ENCODE measurements around the gene MYO5C.
"Not testable (repeated sequence)": the region's sequence is repeated elsewhere in the genome, so short reads cannot be mapped to it uniquely, and the experiment has no call there.

The MYO5C gene

GRCh38 chr15:52243697-52244555, 51.7 kb downstream of the MYO5C start:
- DNase-seq, result no peak

DNA sequence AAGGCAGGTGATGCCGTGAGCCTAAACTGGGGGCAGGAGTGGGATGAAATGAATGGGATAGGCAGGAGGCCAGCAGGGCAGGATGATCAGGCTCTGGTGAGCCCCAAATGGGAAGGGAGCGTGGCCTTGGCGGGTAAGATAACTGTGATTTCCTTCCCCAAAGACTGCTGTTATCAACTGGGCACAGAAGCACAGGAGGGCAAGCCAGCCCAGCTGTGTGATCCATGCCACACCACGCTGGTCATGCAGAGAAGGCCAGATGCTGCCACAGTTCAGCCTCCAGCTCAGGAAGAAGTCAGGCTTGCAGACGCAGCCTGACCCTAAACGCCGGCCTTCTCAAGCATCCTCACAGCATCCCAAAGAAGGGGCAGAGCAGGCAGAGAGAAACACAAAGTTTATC, 52.3 kb downstream of the MYO5C start:
- DNase-seq, result no peak

GRCh38 chr15:52241489-52241888, 54.1 kb downstream of the MYO5C start:
- DNase-seq, result no peak

DNA sequence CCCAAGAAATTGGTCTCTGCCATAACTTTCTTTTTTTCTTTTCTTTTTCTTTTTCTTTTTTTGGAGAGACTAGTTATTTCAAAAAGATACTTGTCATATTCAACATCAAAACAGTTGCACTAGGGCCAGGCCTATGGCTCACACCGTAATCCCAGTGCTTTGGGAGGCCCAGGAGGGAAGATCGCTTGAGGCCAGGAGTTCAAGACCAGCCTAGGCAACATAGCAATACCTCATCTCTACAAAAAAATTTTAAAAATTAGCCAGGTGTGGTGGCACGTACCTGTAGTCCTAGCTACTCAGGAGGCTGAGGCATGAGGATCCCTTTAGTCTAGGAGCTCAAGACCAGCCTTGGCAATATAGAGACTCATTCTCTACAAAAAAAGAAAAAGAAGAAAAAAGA, 55.4 kb downstream of the MYO5C start:
- no peak for DNase-seq

DNA sequence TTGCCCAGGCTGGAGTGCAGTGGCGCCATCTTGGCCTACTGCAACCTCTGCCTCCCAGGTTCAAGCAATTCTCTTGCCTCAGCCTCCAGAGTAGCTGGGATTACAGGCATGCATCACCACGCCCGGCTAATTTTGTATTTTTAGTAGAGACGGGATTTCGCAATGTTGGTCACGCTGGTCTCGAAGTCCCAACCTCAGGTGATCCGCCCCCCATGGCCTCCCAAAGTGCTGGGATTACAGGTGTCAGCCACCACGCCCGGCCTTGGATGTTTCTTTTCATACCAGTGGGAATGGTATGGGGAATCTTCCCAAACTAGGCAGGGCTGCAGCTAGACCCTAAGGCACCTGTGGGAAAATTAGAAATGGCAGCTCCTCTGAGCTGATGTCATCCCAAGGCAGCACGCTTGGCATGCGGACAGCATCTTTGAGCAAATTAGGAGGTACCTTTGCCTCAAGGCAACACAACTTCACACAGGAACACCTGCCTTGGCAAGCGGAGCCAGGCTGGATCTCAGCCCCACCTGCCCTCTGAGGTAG, 56.5 kb downstream of the MYO5C start:
- DNase-seq, result not testable (repeated sequence)

GRCh38 chr15:52238149-52238548, 57.5 kb downstream of the MYO5C start:
- no peak for DNase-seq

- no peak for DNase-seq
Observed at GRCh38 chr15:52236013-52236412, 59.6 kb downstream of the MYO5C start.

- no peak for DNase-seq
Observed at GRCh38 chr15:52234596-52235541, 60.7 kb downstream of the MYO5C start.

- DNase-seq, result no peak
Observed at GRCh38 chr15:52233405-52233804, 62.2 kb downstream of the MYO5C start.

GRCh38 chr15:52232327-52232726, 63.3 kb downstream of the MYO5C start:
- DNase-seq, result no peak

- DNase-seq, result no peak
Observed at GRCh38 chr15:52230073-52230472, 65.5 kb downstream of the MYO5C start.

- DNase-seq, result no peak
Observed at GRCh38 chr15:52228921-52229320, 66.7 kb downstream of the MYO5C start.

DNA sequence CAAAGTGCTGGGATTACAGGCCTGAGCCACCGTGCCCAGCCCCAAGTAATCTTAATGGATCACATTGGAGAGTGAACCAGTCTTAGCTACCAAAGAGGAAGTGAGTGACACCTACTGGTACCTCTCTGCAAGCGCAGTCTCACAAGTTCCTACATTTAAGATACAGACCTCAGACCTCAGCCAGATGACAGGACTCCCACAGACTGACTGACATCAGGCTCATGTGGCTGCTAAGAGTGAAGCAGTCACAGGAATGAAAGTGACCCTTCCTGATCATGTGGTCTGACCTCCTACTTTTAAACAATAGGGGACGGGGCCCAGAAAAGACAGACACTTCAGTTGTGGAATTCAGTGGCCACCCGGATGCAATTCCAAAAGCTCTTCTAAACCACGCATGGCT, 68.1 kb downstream of the MYO5C start:
- peak; percentile 72 for DNase-seq

DNA sequence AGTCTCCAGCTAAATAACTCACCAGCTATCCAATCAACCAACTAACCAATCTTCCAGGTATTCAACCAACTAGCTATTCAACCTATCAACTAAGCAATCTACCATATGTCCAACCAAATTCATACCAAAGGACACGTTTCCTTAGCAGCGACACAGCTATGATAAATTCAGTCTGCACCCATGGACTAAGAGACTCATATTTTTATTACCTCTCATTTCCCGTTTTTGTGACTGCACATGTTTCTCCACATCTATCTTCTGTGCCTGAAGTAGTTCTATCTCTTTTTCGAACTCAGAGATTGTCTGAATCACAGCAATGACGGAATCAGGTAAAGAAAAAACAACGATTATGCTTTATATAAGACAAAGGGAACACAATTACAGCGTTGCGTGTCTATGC, 70.4 kb downstream of the MYO5C start:
- DNase-seq, result no peak

- no peak for DNase-seq
Observed at GRCh38 chr15:52224211-52224610, 71.4 kb downstream of the MYO5C start.

- DNase-seq, result no peak
Observed at GRCh38 chr15:52221730-52222129, 73.9 kb downstream of the MYO5C start.

- no peak for DNase-seq
Observed at GRCh38 chr15:52220937-52221660, 74.5 kb downstream of the MYO5C start.

GRCh38 chr15:52220251-52220650, 75.4 kb downstream of the MYO5C start:
- no peak for DNase-seq

DNA sequence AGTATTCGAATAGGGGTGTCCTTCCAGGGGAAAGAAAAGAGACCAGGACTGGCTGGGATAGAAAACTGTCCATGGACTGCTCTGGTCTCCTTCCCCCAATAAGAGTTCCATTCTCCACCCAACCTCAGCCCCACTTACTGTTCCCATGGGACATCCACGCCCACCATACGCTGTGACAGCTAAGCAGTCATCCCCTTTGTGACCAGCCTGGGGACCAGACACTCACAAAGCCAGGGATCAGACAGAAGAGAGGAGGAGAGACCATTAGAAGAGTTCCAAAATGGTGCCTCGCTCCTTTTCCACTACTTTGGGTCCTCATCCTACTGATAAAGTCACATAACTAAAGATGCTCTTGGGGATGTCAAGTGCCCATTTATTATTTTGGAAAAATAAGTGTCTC, 76.8 kb downstream of the MYO5C start:
- no peak for DNase-seq

DNA sequence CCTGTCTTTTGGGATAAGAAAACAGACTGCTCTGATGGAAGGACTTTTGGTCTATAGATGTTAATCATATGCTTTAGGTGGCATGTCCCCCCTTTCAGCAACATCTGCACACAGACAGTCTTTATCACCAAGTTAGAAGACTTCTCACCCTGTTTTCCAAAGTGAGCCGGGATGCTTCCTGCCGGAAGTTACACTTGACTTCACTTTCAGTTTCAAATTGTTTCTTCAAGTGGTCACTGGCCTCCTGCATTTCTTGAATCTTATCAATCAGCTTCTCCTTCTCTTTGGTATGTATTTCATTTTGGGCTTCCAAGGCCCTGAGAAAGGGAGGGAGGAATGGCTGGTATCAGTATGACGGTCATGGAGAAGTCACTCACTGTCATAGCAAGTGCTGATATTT, 77.2 kb downstream of the MYO5C start:
- DNase-seq, result no peak

- DNase-seq, result no peak
Observed at GRCh38 chr15:52217186-52217585, 78.4 kb downstream of the MYO5C start.

DNA sequence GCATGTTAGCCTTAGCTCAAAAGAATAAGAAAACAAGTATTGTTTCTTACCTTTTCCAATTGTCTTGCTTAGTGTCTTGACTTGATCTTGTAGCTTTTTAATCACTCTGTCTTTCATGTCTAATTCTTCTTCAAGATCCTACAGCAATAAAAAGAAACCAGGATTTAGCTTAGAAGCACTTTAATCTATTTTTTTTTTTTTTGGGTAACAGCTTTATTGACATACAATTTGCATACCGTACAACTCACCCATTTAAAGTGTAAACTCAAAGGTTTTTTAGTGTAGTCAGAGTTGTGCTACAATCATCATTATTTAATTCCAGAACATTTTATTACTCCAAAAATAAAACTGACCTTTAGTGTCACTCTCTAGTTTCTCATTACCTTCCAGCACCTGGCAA, 81.1 kb downstream of the MYO5C start:
- DNase-seq, result no peak

GRCh38 chr15:52213206-52213605, 82.4 kb downstream of the MYO5C start:
- DNase-seq, result no peak

Measured in fibroblast of upper back skin (primary cell).